ENCODE results near the gene DECR2. TPM values are rescaled to one million over a fixed set of nuclear protein-coding genes. Genes with fewer than 3 reads are reported as not detected.
"Not testable (repeated sequence)": the region's sequence is repeated elsewhere in the genome, so short reads cannot be mapped to it uniquely, and the experiment has no call there.

DECR2 gene
- total and polyA plus RNA-seq, 12 donors, result 5.9 to 143 (median 41.7) TPM

DNA sequence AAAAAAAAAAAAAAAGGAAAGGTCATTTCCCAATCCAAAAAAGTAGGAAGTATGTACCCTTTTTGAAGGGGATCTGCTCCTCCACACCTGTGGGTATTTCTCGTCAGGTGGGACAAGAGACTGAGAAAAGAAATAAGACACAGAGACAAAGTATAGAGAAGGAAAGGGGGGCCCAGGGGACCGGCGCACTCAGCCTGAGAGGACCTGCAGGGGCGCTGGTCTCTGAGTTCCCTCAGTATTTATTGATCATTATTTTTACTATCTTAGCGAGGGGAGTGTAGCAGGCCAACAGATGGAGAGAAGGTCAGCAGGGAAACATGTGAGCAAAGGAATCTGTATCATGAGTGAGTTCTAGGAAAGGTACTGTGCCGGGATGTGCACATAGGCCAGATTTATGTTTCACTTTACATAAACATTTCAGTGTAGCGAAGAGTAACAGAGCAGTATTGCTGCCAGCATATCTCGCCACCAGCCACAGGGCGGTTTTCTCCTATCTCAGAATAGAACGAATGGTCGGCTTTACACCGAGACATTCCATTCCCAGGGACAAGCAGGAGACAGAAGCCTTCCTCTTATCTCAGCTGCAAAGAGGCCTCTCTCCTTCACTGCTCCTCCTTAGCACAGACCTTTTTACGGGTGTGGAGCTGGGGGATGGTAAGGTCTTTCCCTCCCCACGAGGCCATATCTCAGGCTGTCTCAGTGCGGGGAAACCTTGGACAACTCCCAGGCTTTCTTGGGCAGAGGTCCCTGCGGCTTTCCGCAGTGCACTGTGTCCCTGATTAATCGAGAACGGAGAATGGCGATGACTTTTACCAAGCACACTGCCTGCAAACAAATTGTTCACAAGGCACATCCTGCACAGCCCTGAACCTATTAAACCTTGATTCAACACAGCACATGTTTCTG, 13.7 kb upstream of the DECR2 start:
- WGBS, 4 donors, result 27 to 33% (median 29%) methylated on average over 20 of the region's 20 CpGs
- H3K27me3 ChIP-seq; intact Hi-C loops (cut with DNase I); H3K9me3 ChIP-seq (replicated peaks in 1 of 3); H3K36me3 ChIP-seq (replicated peaks in 1 of 2): not testable (repeated sequence)
- peak overlapping the region in 1 of 4 donors; percentile 32 for H3K4me3 ChIP-seq
- H3K4me1 ChIP-seq (replicated peaks in 1 of 2), result peaks cover 22 to 24% of the 10 kb centered on the region in 2 donors
- peak overlapping the region; percentile 46 to 75 (median 68) for H3K27ac ChIP-seq
- peak in 5 of 7 donors; percentile 66 to 81 (median 75) for DNase-seq
- peak in 1 of 2 donors; percentile 52 for TF ChIP-seq POLR2A (IDR thresholded peaks at IDR 0.05)
- TF ChIP-seq, protein P1, sequence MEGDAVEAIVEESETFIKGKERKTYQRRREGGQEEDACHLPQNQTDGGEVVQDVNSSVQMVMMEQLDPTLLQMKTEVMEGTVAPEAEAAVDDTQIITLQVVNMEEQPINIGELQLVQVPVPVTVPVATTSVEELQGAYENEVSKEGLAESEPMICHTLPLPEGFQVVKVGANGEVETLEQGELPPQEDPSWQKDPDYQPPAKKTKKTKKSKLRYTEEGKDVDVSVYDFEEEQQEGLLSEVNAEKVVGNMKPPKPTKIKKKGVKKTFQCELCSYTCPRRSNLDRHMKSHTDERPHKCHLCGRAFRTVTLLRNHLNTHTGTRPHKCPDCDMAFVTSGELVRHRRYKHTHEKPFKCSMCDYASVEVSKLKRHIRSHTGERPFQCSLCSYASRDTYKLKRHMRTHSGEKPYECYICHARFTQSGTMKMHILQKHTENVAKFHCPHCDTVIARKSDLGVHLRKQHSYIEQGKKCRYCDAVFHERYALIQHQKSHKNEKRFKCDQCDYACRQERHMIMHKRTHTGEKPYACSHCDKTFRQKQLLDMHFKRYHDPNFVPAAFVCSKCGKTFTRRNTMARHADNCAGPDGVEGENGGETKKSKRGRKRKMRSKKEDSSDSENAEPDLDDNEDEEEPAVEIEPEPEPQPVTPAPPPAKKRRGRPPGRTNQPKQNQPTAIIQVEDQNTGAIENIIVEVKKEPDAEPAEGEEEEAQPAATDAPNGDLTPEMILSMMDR (IDR thresholded peaks at IDR 0.05), result peak in 2 of 6 experiments; percentile 23 to 29

DNA sequence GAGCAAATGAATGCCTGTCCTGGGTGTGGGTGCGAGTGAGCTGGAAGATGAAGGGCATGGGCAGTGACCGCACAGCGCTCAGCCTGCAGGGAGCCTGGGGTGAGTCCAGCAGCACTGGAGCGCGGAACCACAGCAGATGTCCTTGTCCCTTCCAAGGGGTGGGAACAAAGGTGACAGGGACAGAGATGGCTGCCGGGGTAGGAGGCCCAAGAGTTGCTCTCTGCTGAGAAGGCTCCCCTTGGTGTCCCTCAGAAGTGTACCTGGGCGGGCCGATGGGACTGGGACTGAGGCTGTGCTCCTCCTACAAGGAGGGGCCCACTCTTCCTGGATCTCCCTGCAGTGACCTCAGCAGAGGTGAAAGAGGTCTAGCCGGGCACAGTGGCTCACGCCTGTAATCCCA, 12.3 kb upstream of the DECR2 start:
- TF ChIP-seq POLR2A (IDR thresholded peaks at IDR 0.05), result no peak
- TF ChIP-seq, protein P1 (IDR thresholded peaks at IDR 0.05), result no peak
- intact Hi-C loops (cut with DNase I), result no loop called here
- H3K9me3 ChIP-seq (replicated peaks in 1 of 3), result no peaks in the 10 kb centered on the region
- no peak for DNase-seq
- no peaks in the 10 kb centered on the region for H3K36me3 ChIP-seq (replicated peaks in 1 of 2)
- peaks cover 11 to 15% of the 10 kb centered on the region in 2 donors for H3K4me1 ChIP-seq (replicated peaks in 1 of 2)
- 63 to 80% (median 69%) methylated on average over 8 to 10 of the region's 10 CpGs for WGBS, 4 donors
- no peak overlapping the region for H3K4me3 ChIP-seq
- H3K27me3 ChIP-seq, result no peaks in the 10 kb centered on the region
- no peak overlapping the region for H3K27ac ChIP-seq

DNA sequence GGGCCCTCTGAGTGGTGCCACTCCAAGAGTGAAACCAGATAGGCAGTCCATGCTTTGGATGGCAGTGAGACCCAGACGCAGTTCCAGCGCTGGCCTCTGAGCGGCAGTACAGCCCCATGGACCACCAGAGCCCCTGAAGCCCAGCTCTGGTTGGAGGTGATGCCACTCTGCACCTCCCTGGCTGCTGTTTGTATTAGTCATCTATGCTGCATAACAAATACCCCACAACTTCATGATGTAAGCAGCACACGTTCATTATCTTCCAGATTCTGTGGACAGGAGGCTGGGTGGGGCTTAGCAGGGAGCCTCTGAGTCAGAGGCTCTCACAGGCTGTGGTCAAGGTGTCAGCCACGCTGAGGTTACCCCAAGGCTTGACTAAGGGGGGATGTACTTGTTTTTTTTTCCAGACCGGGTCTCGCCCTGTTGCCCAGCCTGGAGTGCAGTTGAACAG, 9.8 kb upstream of the DECR2 start:
- H3K4me1 ChIP-seq (replicated peaks in 1 of 2), result peaks cover 22 to 23% of the 10 kb centered on the region in 2 donors
- H3K27me3 ChIP-seq, result no peaks in the 10 kb centered on the region
- H3K27ac ChIP-seq, result no peak overlapping the region
- TF ChIP-seq, protein P1 (IDR thresholded peaks at IDR 0.05), result peak; percentile 49 to 80 (median 57)
- TF ChIP-seq POLR2A (IDR thresholded peaks at IDR 0.05), result no peak
- WGBS, 4 donors, result 63 to 70% (median 67%) methylated on average over 7 of the region's 7 CpGs
- no peaks in the 10 kb centered on the region for H3K9me3 ChIP-seq (replicated peaks in 1 of 3)
- DNase-seq, result peak in 6 of 7 donors; percentile 51 to 77 (median 69)
- no peak overlapping the region for H3K4me3 ChIP-seq
- intact Hi-C loops (cut with DNase I), result loop anchor here in 1 of 2 donors (10.0 kb wide), 1 partner anchor 133 kb away; the partner anchor contains the start of gene CAPN15
- H3K36me3 ChIP-seq (replicated peaks in 1 of 2), result no peaks in the 10 kb centered on the region

DNA sequence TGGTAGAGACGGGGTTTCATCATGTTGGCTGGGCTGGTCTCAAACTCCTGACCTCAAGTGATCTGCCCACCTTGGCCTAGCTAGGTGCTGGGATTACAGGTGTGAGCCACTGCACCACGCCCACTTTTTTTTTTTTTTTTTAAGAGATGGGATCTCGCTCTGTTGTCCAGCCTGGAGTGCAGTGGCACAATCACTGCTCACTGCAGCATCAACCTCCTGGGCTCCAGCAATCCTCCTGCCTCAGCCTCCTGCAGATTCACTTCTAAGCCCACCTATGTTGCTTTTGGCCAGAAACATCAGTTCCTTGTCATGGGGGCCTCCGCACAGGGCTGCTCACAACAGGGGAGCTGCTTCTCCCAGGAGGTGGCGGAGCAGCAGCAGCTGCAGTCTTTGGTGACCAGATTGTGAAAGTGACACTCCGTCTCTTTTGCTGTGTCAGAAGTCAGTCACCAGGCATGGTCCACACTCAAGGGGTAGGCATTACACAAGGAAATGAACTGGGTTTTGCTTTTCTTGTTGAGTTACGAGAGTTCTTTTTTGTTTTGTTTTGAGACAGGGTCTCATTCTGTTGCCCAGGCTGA, 9.1 kb upstream of the DECR2 start:
- Histone ChIP-seq H3K36me3 (replicated peaks in 1 of 2) (no peaks in the 10 kb centered on the region), H3K27me3 (no peaks in the 10 kb centered on the region), H3K4me3 (no peak overlapping the region), H3K4me1 (replicated peaks in 1 of 2) (peaks cover 21 to 22% of the 10 kb centered on the region in 2 donors), H3K27ac (no peak overlapping the region), H3K9me3 (replicated peaks in 1 of 3) (no peaks in the 10 kb centered on the region)
- intact Hi-C loops (cut with DNase I), result loop anchor here in 1 of 2 donors (10.0 kb wide), 1 partner anchor 132 kb away; the partner anchor contains the start of gene CAPN15
- 89 to 95% (median 93%) methylated on average over 7 of the region's 7 CpGs for WGBS, 4 donors
- TF ChIP-seq, protein P1 (IDR thresholded peaks at IDR 0.05), result no peak
- no peak for TF ChIP-seq POLR2A (IDR thresholded peaks at IDR 0.05)
- no peak for DNase-seq

Data from adrenal gland (tissue), 12 donors.